Measurements from ENCODE around the gene KRTAP12-1.

The KRTAP12-1 gene

DNA sequence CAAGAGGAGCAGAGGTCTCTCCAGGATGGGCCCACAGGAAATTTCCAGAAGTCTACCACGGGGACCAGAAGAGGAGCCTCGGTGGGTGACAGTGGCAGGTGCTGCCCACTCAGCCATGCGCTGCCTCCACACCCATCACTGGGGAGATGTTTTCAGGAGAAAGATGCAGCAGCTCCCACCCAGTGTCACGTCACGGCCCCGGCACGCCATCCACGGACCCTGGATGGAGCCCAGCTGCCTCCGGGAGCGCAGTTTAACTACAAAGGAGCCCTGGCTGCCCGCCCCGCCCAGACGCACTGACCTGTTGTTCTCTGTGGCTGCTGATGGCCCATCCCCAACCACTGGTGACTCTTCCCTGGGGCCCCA, 22.7 kb upstream of the KRTAP12-1 start:
- Histone ChIP-seq H3K79me2 (ENCODE audit: insufficient read depth, low read length) (no peaks in the 10 kb centered on the region), H3K9me3 (ENCODE audit: low read length) (no peaks in the 10 kb centered on the region), H2AFZ (ENCODE audit: low read length) (no peak overlapping the region), H3K9me2 (ENCODE audit: low read depth, low read length) (no peaks in the 10 kb centered on the region), H3K4me1 (ENCODE audit: insufficient read depth, low read length, severe bottlenecking) (no peaks in the 10 kb centered on the region), H3K9ac (ENCODE audit: low read length) (no peak overlapping the region), H4K20me1 (ENCODE audit: insufficient read depth, low read length) (no peaks in the 10 kb centered on the region), H3K27me3 (ENCODE audit: insufficient read depth, low read length) (0 out of 2 replicates have a peak, but pooled peaks cover 4% of the 10 kb centered on the region), H3F3A (ENCODE audit: insufficient read depth, low read length) (no peaks in the 10 kb centered on the region), H3K36me3 (ENCODE audit: insufficient read depth, low read length) (no peaks in the 10 kb centered on the region), H3K4me3 (ENCODE audit: low read depth, low read length, poor library complexity, severe bottlenecking) (no peak overlapping the region), H3K4me2 (ENCODE audit: low read length) (no peak overlapping the region), H3K27ac (ENCODE audit: low read depth, low read length, poor library complexity, severe bottlenecking) (no peak overlapping the region)
- TF ChIP-seq EZH2 (IDR thresholded peaks at IDR 0.05; ENCODE audit: borderline replicate concordance, low read length) = no peak
- TF ChIP-seq, protein P1, sequence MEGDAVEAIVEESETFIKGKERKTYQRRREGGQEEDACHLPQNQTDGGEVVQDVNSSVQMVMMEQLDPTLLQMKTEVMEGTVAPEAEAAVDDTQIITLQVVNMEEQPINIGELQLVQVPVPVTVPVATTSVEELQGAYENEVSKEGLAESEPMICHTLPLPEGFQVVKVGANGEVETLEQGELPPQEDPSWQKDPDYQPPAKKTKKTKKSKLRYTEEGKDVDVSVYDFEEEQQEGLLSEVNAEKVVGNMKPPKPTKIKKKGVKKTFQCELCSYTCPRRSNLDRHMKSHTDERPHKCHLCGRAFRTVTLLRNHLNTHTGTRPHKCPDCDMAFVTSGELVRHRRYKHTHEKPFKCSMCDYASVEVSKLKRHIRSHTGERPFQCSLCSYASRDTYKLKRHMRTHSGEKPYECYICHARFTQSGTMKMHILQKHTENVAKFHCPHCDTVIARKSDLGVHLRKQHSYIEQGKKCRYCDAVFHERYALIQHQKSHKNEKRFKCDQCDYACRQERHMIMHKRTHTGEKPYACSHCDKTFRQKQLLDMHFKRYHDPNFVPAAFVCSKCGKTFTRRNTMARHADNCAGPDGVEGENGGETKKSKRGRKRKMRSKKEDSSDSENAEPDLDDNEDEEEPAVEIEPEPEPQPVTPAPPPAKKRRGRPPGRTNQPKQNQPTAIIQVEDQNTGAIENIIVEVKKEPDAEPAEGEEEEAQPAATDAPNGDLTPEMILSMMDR (IDR thresholded peaks at IDR 0.05; ENCODE audit: low read length) = no peak

DNA sequence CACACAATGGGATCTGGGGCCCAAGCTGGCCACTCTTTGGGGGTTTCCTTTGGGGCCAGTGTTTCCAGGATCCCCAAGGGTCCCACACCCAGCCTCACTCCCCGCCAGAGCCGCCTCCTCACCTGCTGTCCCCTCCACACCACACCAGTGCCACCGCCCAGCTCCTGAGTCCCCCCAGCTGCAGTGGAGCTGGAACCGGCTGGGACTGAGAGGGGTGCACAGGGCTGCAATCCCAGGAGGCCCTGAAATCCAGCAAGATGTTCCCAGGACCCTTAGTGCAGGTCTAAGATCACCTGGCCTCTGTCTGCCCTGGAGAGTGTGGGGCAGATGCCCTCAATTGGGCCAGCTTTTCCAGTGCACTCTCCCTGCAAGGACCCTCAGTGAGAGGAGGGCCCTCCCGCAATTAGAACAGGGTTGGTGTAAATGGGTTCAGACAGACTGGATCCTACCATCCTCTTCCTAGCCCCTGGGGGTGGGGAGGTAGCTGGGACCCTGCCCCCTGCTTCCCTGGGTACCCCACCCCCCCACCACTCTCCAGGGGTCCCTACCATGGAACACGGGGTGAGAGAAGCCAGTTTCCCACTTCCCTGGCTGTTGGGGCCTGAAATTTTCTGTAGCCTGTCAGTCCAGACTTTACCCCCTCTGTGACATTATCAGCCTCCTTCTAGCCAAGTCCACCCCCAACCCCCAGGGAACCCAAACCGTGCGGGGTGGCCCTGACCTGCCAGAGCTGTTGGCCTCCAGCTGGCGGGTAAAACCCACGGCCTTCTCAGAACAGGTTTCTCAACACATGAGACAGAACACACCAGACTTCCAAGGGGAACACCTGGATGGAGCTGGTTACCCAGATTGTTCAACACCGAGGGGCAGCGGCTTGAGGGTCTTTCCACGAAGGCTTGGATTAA, 22.0 kb upstream of the KRTAP12-1 start:
- Histone ChIP-seq H2AFZ (ENCODE audit: low read length) (no peak overlapping the region), H3K9me3 (ENCODE audit: low read length) (no peaks in the 10 kb centered on the region), H4K20me1 (ENCODE audit: insufficient read depth, low read length) (no peaks in the 10 kb centered on the region), H3K9me2 (ENCODE audit: low read depth, low read length) (no peaks in the 10 kb centered on the region), H3K4me2 (ENCODE audit: low read length) (no peak overlapping the region), H3K4me1 (ENCODE audit: insufficient read depth, low read length, severe bottlenecking) (no peaks in the 10 kb centered on the region), H3K36me3 (ENCODE audit: insufficient read depth, low read length) (no peaks in the 10 kb centered on the region), H3K27ac (ENCODE audit: low read depth, low read length, poor library complexity, severe bottlenecking) (no peak overlapping the region), H3K79me2 (ENCODE audit: insufficient read depth, low read length) (no peaks in the 10 kb centered on the region), H3F3A (ENCODE audit: insufficient read depth, low read length) (no peaks in the 10 kb centered on the region), H3K27me3 (ENCODE audit: insufficient read depth, low read length) (0 out of 2 replicates have a peak, but pooled peaks cover 4% of the 10 kb centered on the region), H3K4me3 (ENCODE audit: low read depth, low read length, poor library complexity, severe bottlenecking) (no peak overlapping the region), H3K9ac (ENCODE audit: low read length) (no peak overlapping the region)
- TF ChIP-seq, protein P1 (IDR thresholded peaks at IDR 0.05; ENCODE audit: low read length) = no peak
- no peak for TF ChIP-seq EZH2 (IDR thresholded peaks at IDR 0.05; ENCODE audit: borderline replicate concordance, low read length)

DNA sequence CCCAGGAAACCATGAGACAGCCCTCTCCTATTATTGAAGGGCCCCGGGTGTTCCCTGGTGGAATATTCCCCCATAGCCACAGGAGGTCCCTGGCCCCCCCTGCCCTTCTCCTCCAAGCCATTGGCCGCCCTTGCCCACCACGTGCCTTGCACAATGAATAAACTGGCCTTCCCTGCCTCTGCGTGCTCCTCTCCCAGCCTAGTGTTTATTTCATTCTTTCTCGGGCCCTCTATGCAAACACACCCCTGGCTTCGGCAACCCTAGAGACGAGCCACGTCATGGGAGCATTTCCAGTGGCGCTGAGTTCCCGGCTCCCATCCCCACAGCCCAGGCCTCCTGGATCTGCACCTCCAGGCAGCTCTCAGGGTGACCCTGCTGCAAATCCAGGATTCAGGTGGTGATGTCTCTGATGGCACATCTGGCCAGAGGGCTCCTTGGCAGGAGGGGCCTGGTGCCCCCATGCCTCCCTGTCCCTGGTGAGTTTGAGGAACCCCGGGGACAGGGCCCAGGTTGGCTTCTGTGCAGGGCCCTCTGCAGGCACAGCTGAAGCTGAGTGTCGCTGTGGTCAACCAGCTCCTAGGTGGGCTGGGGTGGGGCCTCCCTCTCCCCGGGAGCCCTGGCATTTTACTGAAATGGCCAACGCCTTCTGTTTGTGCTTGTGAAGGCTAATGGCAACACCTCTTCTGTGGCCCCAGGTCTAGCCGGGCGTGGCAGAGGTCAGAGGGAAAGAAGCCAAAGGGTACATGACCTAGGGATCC, 21.2 kb upstream of the KRTAP12-1 start:
- H3K9ac ChIP-seq (ENCODE audit: low read length) = no peak overlapping the region
- no peaks in the 10 kb centered on the region for H3K9me2 ChIP-seq (ENCODE audit: low read depth, low read length)
- H2AFZ ChIP-seq (ENCODE audit: low read length) = no peak overlapping the region
- no peaks in the 10 kb centered on the region for H3K79me2 ChIP-seq (ENCODE audit: insufficient read depth, low read length)
- H3K4me1 ChIP-seq (ENCODE audit: insufficient read depth, low read length, severe bottlenecking) = no peaks in the 10 kb centered on the region
- no peaks in the 10 kb centered on the region for H3K9me3 ChIP-seq (ENCODE audit: low read length)
- no peak overlapping the region for H3K4me2 ChIP-seq (ENCODE audit: low read length)
- no peak overlapping the region for H3K27ac ChIP-seq (ENCODE audit: low read depth, low read length, poor library complexity, severe bottlenecking)
- TF ChIP-seq EZH2 (IDR thresholded peaks at IDR 0.05; ENCODE audit: borderline replicate concordance, low read length) = no peak
- TF ChIP-seq, protein P1 (IDR thresholded peaks at IDR 0.05; ENCODE audit: low read length) = no peak
- 0 out of 2 replicates have a peak, but pooled peaks cover 4% of the 10 kb centered on the region for H3K27me3 ChIP-seq (ENCODE audit: insufficient read depth, low read length)
- H3K36me3 ChIP-seq (ENCODE audit: insufficient read depth, low read length) = no peaks in the 10 kb centered on the region
- H3K4me3 ChIP-seq (ENCODE audit: low read depth, low read length, poor library complexity, severe bottlenecking) = no peak overlapping the region
- H3F3A ChIP-seq (ENCODE audit: insufficient read depth, low read length) = no peaks in the 10 kb centered on the region
- no peaks in the 10 kb centered on the region for H4K20me1 ChIP-seq (ENCODE audit: insufficient read depth, low read length)

All from OCI-LY1 (cell line).